SHP77 treated with DMSO at 0.1 percent for 48 hours (cell line): ENCODE measurements around the gene SEPHS2.
"Not testable (repeated sequence)": the region's sequence is repeated elsewhere in the genome, so short reads cannot be mapped to it uniquely, and the experiment has no call there.

Experiments
- DNase-seq: peaks from one replicate; lab custom pipeline; 2025; lab: John Stamatoyannopoulos, UW

The SEPHS2 gene

DNA sequence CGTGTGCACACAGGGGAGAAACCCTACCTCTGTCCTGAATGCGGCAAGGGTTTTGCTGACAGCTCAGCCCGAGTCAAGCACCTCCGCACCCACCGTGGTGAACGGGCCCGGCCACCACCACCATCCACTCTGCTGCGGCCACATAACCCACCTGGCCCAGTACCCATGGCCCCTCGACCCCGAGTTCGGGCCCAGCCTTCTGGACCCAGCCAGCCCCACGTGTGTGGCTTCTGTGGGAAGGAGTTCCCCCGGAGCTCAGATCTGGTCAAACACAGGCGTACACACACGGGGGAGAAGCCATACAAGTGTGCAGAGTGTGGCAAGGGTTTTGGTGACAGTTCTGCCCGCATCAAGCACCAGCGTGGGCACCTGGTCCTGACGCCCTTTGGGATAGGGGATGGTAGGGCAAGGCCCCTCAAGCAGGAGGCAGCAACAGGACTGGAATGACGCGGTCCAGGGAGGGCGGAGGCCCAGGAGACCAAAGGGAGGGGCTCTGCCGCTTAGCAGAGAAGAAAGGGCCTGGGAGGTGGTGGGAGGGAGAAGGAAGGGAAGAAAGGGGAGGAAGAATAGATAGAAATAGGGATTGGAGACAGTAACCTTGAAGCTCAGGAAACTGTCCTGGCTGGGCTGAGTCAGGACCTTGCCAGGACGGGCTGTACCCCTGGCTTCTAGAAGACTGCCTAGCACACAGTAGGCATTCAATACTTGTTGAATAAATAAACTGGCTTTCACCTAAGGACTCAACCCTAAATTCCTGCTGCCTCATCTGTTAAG lies 46.8 kb downstream of the SEPHS2 start:
- no peak for DNase-seq

DNA sequence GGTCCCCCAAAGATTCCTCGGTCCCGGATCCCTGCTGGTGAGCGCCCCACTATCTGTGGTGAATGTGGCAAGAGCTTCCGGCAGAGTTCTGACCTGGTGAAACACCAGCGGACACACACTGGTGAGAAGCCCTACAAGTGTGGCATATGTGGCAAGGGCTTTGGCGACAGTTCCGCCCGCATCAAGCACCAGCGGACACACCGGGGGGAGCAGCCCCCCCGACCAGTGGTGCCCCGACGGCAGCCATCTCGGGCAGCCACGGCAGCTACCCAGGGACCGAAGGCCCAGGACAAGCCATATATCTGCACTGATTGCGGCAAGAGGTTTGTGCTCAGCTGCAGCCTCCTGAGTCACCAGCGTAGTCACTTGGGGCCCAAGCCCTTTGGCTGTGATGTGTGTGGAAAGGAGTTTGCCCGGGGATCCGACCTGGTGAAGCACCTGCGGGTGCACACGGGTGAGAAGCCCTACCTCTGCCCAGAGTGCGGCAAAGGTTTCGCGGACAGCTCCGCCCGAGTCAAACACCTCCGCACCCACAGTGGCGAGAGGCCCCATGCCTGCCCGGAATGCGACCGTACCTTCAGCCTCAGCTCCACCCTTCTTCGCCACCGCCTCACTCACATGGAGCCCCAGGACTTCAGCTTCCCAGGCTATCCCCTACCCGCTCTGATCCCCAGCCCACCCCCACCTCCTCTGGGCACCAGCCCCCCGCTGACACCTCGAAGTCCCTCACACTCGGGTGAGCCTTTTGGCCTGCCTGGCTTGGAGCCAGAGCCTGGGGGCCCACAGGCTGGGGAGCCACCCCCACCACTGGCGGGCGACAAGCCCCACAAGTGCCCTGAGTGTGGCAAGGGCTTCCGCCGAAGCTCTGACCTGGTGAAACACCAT lies 47.7 kb downstream of the SEPHS2 start:
- no peak for DNase-seq

DNA sequence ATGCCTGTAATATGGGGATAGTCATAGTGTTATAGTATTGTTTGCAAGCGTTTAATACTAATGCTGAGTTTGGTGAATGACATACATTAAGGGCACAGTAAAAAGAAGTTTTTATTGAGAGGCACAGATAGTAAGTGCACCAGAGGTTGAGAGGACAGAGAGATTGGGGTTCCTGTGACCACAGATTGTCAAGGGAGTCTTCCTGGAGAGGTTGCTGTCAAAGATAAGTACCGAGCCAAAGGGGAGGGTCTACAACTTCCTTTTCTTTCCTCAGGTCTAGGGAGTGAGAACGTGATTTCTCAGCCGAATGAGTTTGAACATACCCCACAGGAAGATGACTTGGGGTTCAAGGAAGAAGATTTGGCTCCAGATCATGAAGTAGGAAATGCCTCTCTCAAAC lies 48.6 kb downstream of the SEPHS2 start:
- DNase-seq: no peak

DNA sequence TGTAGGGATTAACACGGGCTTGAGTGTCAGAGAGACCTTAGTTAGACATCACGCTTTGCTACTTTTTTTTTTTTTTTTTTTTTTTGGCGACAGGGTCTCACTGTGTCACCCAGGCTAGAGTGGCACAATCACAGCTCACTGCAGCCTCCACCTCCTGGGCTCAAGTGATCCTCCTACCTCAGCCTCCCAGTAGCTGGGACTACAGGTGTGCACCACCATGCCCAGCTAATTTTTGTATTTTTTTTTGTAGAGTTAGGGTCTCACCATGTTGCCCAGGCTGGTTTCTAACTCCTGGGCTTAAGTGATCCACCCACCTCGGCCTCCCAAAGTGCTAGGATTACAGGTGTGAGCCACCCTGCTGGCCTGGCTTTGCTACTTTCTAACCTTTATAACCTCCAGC lies 49.0 kb downstream of the SEPHS2 start:
- DNase-seq: not testable (repeated sequence)

DNA sequence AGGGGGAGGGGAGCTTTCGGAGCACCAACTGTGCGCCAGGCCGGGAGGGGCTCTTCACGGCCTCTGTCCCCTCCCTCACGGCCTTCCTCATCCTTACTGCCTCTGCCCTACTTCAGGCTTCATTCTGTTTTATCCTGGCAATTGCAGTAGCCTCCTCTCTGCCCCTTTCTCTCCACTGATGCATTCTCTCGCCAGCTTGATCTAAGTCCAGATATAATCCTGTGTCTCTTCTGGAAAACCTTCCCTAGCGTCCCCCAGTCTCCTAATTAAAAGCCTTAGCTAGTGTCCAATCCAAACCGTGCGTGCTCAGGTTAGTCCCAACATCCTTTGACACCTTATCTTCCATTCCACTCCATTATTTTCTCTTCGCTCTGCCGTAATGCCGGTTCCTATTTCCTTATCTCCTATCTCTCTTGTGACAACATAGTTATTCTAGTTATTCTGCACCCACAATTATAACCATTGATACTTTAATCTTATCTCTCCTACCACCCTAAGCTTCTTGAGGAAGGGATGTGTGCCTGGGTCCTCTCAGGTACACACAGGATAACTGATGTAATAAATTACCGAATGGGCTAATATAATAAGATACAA lies 49.6 kb downstream of the SEPHS2 start:
- no peak for DNase-seq

DNA sequence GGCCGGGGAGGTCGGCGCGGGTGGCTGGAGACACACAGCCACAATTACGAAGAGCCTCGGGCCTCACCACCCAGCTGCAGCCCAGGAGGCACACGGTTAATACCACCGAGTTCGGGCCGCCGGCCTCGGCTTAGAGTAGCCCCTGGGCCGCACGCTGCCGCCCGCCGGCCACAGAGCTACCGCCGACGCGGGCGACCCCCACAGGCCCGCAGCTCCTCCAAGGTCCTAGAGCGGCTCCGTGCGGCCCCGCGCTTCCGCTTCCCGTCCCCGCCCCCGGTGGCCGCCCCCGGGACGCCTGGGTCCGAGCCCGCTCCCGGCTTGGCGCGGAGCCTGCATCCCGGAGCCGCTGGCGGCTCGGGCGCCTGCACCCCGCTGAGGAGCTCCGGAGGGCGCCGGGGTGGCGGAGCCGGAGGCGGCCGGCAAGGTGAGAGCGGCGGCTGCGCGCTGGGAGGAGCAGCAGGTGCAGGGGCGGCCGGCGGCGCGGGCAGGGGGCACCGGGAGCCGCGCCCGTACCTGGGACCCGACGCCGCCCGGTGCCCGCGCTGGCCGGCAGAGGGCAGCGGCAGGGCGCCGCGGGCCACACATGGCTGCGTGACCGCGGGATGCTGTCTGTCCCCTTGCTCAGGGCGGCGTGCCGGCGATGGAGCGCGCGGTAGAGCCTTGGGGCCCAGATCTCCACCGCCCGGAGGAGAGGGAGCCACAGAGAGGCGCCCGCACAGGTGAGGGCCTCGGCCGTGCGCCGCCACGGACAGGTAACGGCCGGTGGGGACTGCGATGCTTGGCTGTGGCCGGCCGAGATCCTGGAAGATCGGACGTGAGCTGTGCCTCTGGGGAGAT lies 50.3 kb downstream of the SEPHS2 start, which contains the start of gene ZNF48:
Gene ZNF48 (plus strand): TSS at position 266 of the 837 bp plus-strand sequence. CDS start 375 bp downstream, at position 641.
- peak; percentile 92 for DNase-seq

DNA sequence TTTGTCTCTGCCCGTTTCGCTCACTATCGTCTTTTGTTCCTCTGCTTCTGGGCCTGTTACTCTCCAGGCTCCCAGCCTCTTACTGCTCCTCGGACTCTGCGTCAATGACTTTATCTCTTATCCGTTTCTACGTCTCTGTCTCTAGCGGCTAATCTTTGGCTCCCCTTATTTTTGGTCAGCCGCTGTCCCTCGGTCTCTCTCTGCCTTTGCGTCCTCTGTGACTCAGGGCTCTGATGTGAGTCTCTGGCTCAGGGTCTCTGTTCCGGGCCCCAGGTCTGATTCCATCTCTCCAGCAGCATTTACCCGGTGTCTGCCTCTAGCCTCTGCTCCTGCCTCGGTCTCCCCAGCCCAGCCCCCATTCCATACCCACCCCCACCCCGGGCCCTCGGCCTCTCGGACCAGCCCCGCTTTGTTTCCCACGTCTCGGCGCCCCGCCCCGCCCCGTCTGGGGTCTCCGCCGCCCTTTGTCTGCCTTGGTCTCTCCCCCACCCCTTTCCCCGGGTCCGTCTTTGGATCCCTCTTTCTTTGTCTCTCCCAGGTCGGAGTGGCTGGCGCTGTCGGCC lies 51.0 kb downstream of the SEPHS2 start:
- DNase-seq: no peak
